ENCODE data around the gene CLIP2.
"Not testable (repeated sequence)": the region's sequence is repeated elsewhere in the genome, so short reads cannot be mapped to it uniquely, and the experiment has no call there.

The CLIP2 gene

DNA sequence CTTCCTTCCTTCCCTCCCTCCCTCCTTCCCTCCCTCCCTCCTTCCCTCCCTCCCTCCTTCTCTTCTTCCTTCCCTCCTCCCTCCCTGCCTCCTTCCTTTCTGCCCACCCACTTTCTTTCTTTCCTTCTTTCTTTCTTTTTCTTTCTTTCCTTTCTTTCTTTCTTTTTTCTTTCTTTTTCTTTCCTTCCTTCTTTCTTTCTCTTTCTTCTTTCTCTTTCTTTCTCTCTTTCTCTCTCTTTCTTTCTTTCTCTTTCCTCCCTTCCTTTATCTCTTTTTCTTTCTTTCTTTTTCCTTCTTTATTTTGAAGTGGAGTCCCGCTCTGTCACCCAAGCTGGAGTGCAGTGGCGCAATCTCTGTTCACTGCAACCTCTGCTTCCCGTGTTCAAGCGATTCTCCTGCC lies 130.8 kb downstream of the CLIP2 start:
- ChIA-PET CTCF (interaction anchor here (1.2 to 2.1 kb wide), 4 partner anchors 9 to 625 kb away, joined by 4 to 9 read pairs (median 4); no protein-coding TSS in a partner anchor), POLR2A (no interaction called here)
- no peak for DNase-seq (ENCODE audit: extremely low spot score)
- TF ChIP-seq, protein P1, sequence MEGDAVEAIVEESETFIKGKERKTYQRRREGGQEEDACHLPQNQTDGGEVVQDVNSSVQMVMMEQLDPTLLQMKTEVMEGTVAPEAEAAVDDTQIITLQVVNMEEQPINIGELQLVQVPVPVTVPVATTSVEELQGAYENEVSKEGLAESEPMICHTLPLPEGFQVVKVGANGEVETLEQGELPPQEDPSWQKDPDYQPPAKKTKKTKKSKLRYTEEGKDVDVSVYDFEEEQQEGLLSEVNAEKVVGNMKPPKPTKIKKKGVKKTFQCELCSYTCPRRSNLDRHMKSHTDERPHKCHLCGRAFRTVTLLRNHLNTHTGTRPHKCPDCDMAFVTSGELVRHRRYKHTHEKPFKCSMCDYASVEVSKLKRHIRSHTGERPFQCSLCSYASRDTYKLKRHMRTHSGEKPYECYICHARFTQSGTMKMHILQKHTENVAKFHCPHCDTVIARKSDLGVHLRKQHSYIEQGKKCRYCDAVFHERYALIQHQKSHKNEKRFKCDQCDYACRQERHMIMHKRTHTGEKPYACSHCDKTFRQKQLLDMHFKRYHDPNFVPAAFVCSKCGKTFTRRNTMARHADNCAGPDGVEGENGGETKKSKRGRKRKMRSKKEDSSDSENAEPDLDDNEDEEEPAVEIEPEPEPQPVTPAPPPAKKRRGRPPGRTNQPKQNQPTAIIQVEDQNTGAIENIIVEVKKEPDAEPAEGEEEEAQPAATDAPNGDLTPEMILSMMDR (IDR thresholded peaks at IDR 0.05; ENCODE audit: control extremely low read depth, extremely low read depth, low read depth, missing control alignments): no peak

- no peak for DNase-seq (ENCODE audit: extremely low spot score)
- ChIA-PET CTCF (interaction anchor here (1.5 to 1.7 kb wide), 2 partner anchors 14 to 141 kb away, joined by 4 read pairs; no protein-coding TSS in a partner anchor), POLR2A (no interaction called here)
- TF ChIP-seq, protein P1 (IDR thresholded peaks at IDR 0.05; ENCODE audit: control extremely low read depth, extremely low read depth, low read depth, missing control alignments): no peak
Observed at GRCh38 chr7:74424291-74424880, 135.2 kb downstream of the CLIP2 start.

DNA sequence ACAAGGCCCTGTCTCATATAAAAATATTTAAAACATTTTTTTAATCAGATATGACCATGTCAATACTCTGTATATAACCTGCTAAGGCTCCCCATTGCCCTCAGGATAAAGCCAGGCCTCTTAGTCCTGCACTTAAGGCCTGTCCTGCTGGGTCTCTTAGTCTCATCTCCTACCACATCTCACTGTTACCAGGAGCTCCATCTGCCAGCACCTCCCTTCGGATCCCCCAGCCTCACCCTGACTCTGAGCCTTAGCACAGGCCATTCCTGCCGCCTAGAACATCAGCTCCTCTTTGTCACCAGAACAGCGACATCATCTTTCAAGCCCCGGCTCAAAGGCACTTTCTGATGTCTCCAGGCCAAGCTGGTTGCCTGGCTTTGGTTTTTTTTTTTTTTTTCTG lies 138.8 kb downstream of the CLIP2 start:
- no peak for DNase-seq (ENCODE audit: extremely low spot score)
- CTCF ChIA-PET: interaction anchor here (0.8 to 2.9 kb wide), 7 partner anchors 10 to 617 kb away, joined by 3 to 20 read pairs (median 5); no protein-coding TSS in a partner anchor
- POLR2A ChIA-PET: no interaction called here
- TF ChIP-seq, protein P1 (IDR thresholded peaks at IDR 0.05; ENCODE audit: control extremely low read depth, extremely low read depth, low read depth, missing control alignments): no peak

DNA sequence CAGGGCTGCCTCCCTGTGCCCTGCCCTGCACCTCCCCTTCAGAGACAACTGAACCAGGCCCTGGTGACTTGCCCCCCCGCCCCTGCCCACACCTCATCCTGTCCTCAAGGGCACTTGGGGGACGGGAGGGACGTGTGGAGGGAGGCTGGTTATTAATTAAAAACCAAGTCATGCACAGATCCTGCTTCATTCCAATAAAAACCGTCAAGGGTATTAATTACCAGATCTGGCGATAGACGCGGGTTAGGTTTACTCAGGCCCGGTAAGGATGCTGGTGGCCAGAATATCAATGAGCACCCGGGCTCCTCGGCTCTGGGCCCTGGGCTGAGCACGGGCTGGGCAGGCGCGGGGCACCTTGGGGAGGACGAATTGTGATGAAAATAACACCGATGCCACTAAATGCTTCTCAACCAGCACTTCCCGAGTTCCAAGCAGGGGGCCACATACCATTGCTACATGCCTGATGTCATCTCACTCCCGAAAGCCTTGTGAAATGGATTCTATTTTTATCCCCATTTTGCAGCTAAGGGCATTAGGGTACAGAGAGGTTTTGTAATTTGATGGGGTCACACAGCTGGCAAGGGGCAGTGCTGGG lies 140.0 kb downstream of the CLIP2 start:
- no peak for DNase-seq (ENCODE audit: extremely low spot score)
- ChIA-PET POLR2A (no interaction called here), CTCF (interaction anchor here (1.0 to 2.9 kb wide), 4 partner anchors 11 to 616 kb away, joined by 3 to 20 read pairs (median 5); no protein-coding TSS in a partner anchor)
- TF ChIP-seq, protein P1 (IDR thresholded peaks at IDR 0.05; ENCODE audit: control extremely low read depth, extremely low read depth, low read depth, missing control alignments): no peak

DNA sequence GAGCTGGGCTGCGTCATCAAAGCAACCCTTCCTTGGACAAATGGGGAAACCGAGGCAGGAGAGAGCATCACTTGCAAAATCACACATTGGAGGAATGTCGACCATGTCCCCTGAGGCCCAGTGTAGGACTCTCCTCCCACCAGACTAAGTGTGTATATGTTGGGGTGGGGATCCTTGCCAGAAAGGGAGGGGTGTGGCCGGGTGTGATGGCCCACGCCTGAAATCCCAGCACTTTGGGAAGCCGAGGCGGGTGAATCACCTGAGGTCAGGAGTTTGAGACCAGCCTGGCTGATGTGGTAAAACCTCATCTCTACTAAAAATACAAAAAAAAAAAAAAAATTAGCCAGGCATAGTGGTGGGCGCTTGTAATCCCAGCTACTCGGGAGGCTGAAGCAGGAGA lies 141.2 kb downstream of the CLIP2 start:
- CTCF ChIA-PET: interaction anchor here (2.9 kb wide), 1 partner anchor 12 kb away, joined by 10 read pairs; no protein-coding TSS in a partner anchor
- POLR2A ChIA-PET; DNase-seq (ENCODE audit: extremely low spot score): not testable (repeated sequence)

DNA sequence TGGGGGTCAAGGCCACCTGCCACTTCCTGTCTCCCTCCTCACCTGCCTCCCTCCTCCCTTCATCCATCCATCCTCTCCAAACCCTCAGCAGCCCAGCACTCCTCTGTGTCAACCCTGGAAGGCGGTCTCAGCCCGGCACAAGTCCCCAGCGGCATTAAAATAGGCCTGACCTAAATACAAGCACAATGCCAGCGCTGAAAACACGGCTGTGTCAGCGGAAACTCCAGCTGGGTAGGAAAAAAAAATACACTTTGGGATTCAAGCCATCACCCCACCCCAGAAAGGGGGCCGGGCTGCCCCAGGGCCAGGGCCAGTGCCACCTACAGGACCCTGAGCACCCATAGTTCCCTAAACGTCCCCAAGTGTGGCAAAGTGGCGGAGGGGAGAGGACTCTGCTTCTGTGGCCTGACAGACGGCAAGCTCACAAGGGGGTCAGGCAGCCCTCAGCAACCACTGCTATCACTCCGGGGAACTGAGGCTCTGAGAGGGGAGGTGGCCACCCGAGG lies 141.8 kb downstream of the CLIP2 start:
- ChIA-PET POLR2A (no interaction called here), CTCF (interaction anchor here (0.6 to 2.9 kb wide), 3 partner anchors 13 to 31 kb away, joined by 3 to 10 read pairs (median 9); no protein-coding TSS in a partner anchor)
- TF ChIP-seq, protein P1 (IDR thresholded peaks at IDR 0.05; ENCODE audit: control extremely low read depth, extremely low read depth, low read depth, missing control alignments): no peak
- DNase-seq (ENCODE audit: extremely low spot score): no peak

- CTCF ChIA-PET: interaction anchor here (1.4 kb wide), 1 partner anchor 14 kb away, joined by 4 read pairs; no protein-coding TSS in a partner anchor
- DNase-seq (ENCODE audit: extremely low spot score); POLR2A ChIA-PET: not testable (repeated sequence)
Observed at GRCh38 chr7:74437291-74437571, 148.0 kb downstream of the CLIP2 start.

Measured in GM10248 (cell line).